HG02884 (cell line): ENCODE results near the gene ABCA8.

Source experiments
- ATAC-seq: cut with Tn5 transposase; IDR thresholded peaks from one replicate; pipeline ENCODE4 v1.9.1; 2021; ENCODE audit warnings: mild to moderate bottlenecking, moderate library complexity; ENCODE audit not compliant: unreplicated experiment

The ABCA8 gene

GRCh38 chr17:68870161-68870826, 84.9 kb downstream of the ABCA8 start:
- no peak for ATAC-seq

- no peak for ATAC-seq
Measured at GRCh38 chr17:68868708-68869107, 86.5 kb downstream of the ABCA8 start.

- ATAC-seq, result no peak
Measured at GRCh38 chr17:68867759-68868516, 87.3 kb downstream of the ABCA8 start.

- ATAC-seq, result no peak
Measured at GRCh38 chr17:68865584-68865983, 89.6 kb downstream of the ABCA8 start.

- ATAC-seq, result no peak
Measured at GRCh38 chr17:68863091-68863652, 92.0 kb downstream of the ABCA8 start.

GRCh38 chr17:68861602-68862001, 93.6 kb downstream of the ABCA8 start:
- no peak for ATAC-seq

- no peak for ATAC-seq
Measured at GRCh38 chr17:68860941-68861340, 94.3 kb downstream of the ABCA8 start.

- no peak for ATAC-seq
Measured at GRCh38 chr17:68854452-68854851, 100.7 kb downstream of the ABCA8 start.

GRCh38 chr17:68853439-68853838, 101.8 kb downstream of the ABCA8 start:
- ATAC-seq, result no peak

GRCh38 chr17:68853036-68853435, 102.2 kb downstream of the ABCA8 start:
- ATAC-seq, result no peak

- ATAC-seq, result no peak
Measured at GRCh38 chr17:68851890-68852289, 103.3 kb downstream of the ABCA8 start.

- ATAC-seq, result no peak
Measured at GRCh38 chr17:68850749-68851510, 104.3 kb downstream of the ABCA8 start.

GRCh38 chr17:68849673-68850610, 105.2 kb downstream of the ABCA8 start:
- no peak for ATAC-seq

- no peak for ATAC-seq
Measured at GRCh38 chr17:68847711-68848110, 107.5 kb downstream of the ABCA8 start.

GRCh38 chr17:68843522-68843921, 111.7 kb downstream of the ABCA8 start:
- ATAC-seq, result peak; percentile 40

- no peak for ATAC-seq
Measured at GRCh38 chr17:68840073-68840472, 115.1 kb downstream of the ABCA8 start.

GRCh38 chr17:68835071-68835470, 120.1 kb downstream of the ABCA8 start:
- ATAC-seq, result no peak

GRCh38 chr17:68834328-68834836, 120.8 kb downstream of the ABCA8 start:
- ATAC-seq, result no peak

- ATAC-seq, result no peak
Measured at GRCh38 chr17:68832109-68832802, 122.9 kb downstream of the ABCA8 start.

GRCh38 chr17:68831170-68831569, 124.0 kb downstream of the ABCA8 start:
- ATAC-seq, result no peak
